Medulla oblongata (tissue), 1 donor: ENCODE measurements around the gene MYOCD.
"Not testable (repeated sequence)": the region's sequence is repeated elsewhere in the genome, so short reads cannot be mapped to it uniquely, and the experiment has no call there.

Source experiments
- DNase-seq: peaks from one replicate; pipeline ENCODE4 v3.0.0-alpha.2; 2015; ENCODE audit errors: extremely low spot score

Gene MYOCD, protein sequence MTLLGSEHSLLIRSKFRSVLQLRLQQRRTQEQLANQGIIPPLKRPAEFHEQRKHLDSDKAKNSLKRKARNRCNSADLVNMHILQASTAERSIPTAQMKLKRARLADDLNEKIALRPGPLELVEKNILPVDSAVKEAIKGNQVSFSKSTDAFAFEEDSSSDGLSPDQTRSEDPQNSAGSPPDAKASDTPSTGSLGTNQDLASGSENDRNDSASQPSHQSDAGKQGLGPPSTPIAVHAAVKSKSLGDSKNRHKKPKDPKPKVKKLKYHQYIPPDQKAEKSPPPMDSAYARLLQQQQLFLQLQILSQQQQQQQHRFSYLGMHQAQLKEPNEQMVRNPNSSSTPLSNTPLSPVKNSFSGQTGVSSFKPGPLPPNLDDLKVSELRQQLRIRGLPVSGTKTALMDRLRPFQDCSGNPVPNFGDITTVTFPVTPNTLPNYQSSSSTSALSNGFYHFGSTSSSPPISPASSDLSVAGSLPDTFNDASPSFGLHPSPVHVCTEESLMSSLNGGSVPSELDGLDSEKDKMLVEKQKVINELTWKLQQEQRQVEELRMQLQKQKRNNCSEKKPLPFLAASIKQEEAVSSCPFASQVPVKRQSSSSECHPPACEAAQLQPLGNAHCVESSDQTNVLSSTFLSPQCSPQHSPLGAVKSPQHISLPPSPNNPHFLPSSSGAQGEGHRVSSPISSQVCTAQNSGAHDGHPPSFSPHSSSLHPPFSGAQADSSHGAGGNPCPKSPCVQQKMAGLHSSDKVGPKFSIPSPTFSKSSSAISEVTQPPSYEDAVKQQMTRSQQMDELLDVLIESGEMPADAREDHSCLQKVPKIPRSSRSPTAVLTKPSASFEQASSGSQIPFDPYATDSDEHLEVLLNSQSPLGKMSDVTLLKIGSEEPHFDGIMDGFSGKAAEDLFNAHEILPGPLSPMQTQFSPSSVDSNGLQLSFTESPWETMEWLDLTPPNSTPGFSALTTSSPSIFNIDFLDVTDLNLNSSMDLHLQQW

DNA sequence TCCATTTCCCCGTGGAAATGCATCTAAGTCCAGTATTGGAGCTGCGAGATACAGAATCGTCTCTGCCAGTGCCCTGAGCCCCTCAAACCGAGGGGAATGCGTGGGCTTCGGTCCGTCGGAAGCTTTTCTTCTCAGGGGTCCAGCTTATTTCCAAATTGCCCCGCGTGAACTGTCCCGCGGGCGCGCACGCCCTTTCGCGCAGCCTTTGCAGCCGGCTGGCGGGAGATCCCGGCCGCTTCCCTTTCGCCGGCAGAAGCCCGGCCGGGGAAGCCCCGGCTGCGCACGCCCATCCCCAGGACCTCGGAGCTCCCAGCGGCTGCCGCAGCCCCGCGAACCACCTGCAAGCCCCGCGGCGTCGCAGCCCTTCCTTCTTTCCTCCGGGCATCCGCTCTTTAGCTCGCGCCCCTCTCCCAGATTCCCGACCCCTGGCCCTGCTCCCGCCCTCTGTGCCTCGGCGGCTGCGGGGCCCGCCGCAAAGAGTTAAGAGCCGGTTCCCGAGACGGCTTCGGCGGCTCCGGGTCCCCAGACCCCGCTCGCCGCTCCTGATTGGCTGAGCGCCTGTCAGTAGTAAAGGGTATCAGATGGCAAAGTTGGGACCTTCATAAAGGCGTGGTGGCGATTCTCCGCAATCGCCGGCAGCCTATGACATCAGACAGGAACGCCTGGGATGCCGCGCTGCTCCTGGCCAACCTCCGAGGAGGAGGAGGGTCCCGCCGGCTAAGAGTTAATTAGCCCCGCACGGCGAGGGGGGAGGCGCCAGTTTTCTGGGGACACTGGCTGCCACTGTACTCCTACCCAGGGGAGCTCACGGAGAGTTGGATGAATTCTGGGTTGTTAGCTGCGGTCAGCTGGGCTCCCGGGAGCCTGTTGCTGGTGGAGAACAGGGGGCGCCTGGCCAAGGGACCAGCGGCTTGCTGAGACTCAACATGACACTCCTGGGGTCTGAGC lies at the start of gene MYOCD:
Gene MYOCD, plus strand, starts transcription at position 628 of the 948 bp plus-strand sequence. Its CDS starts 299 bp downstream, at position 927.
- DNase-seq = no peak

DNA sequence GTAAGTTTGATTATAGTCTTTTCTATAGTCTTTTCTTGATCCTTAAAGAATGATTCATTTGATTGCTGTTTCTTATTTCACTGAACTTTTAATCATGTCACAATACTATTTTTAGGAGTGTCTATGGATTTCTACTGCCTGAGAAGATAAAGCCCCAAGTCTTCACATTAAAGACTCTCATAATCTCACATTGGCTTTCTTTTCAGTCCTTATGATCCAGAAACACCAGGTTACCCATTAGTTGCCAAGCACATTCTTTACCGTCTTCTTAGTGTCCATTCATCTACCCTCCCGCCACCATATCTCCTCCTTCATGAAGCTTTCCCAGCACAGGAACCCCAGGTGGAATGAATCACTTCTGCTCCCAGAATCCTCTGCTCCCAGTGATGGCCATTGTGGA lies 49.5 kb upstream of the MYOCD start:
- no peak for DNase-seq

DNA sequence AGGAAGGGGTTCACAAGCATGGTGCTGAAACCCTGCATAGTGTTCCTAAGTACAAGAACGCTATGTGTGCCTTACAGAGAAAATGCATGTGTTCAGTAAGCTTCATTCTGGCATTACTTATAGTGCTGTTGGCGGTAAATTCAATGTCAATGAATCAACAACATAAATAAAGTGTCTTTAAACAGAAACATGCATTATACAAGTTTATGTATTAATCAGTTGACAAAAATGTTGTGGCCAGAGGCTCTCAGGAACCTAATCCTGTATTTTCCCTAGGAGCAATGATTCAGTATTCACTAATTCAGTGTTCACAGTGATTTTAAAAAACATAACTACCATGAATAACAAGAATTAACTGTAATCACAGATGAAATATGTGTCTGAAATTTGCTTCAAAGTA lies 47.1 kb upstream of the MYOCD start:
- DNase-seq = no peak

DNA sequence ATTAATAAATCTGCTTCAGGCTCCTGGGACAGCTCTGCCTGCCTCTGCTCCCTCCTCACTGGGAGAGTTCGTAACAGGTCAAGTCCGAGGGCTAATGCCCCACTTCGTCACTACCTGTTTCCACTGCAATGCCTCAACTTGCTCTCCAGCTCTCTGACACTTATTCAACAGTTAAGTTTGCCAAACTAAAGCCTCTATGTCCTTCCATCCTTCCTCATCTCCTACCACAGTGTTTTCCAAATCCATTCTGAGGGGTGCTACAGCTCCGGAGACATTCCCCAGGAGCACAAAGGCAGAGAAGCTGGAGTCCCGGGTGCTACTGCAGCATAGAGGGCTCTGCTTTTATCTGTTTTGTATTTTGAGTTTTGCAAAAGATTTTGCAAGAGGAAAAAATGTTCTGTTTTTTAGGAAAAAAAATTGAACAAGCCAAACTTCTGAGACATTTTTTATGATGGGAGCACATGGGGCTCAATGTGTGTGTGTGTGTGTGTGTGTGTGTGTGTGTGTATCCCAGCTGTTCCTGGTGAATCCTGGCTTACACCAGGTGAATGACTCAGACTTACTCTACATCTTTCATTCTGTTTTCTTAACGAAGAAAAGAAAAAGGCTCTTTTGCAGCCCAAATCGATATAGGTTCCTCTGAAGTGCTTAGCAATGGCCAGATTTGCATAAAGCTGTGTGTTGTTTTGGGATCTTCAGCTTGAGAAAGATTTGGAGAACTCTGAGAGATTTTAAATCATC lies 46.1 kb upstream of the MYOCD start:
- no peak for DNase-seq

DNA sequence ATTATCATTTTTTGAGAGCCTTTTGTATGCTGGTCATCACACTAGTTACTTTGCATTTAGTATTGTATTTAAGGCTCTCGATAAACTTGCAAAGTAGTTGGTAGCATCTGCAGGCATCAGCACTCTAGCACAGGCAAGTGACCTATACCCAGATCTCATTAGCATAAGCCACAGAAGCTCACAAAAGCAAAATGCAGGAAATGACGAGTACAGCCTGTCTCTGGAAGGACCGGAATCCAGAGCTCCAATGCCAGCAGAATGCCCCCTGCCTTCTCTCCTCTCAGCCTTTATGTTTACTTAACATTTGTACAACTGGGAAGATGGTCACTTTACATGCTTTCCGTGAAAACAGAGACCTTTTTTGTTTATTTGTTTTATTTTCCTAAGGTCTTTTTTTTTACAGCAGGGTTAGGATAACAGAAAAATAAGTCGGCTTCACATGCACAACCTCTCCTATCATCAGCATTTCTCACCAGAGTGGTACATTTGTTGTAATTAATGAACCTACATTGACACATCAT lies 45.4 kb upstream of the MYOCD start:
- no peak for DNase-seq

DNA sequence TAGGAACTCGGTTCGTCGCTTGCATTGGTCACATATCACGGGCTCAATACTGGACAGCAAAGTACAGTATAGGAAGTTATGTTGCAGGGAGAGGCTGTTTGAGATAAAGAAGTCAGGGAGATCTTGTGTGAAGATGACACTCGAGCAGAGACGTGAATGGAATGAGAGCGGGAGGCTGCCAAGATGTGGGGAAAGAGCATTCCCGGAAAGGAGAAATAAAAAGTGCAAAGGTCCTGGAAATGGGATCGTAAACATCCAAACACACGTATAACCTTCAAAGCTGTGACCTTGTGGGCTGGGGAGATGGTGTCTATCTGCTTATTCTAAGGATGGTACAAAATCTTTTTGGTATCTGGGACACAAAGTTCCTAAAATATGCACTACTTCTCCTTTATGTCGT lies 43.0 kb upstream of the MYOCD start:
- DNase-seq = no peak

DNA sequence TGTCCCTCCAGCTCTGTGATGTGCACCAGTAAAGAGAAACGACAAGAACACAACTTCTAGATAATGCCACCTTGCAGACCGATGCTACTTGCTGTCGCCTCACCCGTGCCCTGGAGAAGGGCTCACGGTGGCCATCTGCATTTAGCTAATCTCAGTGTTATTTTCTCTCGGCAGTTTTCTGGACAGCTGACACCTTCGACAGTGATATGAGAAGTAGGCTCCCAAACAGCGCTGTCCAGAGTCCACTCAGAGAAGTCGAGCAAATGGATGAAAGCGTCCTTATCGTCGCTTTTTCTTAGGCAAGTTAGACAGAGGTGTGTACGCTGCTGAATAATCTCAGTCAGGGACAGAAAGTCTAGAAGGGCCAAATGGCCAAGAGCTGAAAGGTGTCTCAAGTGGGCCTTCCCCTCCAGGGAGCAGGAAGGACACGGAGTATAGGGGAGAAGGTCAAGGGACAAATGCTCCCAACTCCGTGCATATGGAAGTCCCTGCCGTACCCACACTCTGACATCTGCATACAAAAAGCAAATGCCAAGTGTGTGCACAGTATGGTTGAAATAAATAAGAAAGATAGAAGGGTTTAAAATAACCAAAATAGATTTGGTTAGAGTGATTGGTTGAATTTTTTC lies 42.4 kb upstream of the MYOCD start:
- no peak for DNase-seq

DNA sequence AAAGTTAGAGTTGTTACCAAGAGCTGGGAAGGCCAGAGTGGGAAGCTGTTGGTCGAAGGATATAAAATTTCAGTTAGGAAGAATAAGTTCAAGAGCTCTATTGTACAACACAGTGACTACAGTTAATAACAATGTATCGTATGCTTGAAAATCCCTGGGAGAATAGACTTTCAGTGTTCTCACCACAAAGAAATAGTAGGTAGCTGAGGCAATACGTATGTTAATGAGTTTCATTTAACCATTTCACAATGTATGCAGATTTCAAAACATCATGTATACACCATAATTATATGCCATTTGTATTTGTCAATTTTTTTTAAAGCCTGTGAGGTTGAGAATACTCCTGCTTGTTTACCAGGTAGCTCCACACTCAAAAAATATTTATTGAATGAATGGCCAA lies 41.5 kb upstream of the MYOCD start:
- DNase-seq = no peak

DNA sequence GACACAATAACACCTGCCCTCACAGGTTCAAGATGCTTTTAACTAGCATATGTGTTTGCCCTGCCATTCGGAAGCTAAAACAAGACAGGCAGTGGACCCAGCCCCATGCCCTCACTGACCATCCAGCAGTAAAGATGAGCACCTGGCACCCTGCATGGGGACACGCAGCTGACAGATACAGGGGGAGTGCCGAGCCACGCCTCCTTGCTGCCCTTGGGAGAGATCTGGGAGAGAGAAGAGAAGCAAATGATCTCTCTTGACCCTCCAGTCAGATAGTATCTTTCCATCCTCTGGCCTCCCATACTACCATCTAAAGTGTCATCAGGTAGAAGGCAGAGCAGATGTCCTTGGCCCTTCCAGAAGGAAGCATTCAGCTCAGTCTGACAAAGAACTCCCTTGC lies 40.6 kb upstream of the MYOCD start:
- no peak for DNase-seq

DNA sequence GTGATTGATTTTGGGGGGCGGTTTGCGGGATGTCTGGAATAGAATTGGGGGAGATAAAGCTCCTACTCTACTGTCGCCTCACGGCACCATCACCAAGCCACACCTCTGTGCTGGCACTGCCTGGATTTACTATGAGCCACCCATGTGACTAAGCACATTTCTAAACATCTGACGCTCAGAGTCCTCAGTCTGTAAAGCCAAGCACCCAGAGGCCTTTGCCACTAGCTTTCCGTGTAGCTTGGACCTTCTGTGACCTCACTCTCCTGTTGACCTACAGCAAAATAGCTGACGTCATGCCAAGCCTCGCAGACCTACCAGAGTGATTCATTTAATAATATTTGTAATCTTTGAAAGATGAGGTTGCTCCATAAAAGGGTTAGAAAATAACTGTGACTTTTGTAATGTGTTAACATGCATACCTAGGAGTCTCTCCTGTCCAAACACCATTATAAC lies 38.5 kb upstream of the MYOCD start:
- DNase-seq = no peak

DNA sequence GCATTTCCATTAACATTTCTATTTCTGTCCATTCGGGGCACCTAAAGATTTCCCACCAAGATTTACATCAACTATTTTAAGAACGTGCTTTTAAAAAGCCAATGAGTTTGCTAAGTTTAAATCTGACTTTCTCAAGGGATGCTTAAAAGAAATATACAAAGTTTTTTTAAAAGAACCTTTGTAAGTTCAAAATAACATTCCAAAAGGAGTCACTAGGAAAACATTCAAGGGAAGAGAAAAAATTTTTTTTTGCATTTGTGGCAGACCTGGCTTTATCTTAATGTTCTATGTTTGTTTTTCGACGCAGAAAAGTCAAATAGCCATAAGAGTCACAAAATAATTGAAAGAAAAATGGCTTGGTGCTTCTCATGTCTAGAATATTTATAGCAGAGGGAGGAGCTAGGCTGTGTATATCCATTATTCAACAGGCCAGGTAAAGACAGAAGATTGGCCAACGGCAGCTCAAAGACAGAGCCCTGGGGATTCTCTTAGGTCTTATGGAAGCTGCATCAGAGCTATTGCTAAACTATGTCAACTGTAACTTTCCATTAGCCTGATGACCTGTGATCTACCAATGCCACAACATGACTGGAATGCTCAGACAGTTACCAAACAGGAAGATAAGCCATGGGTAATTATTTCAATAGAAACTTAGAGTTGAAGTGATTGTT lies 37.8 kb upstream of the MYOCD start:
- no peak for DNase-seq

DNA sequence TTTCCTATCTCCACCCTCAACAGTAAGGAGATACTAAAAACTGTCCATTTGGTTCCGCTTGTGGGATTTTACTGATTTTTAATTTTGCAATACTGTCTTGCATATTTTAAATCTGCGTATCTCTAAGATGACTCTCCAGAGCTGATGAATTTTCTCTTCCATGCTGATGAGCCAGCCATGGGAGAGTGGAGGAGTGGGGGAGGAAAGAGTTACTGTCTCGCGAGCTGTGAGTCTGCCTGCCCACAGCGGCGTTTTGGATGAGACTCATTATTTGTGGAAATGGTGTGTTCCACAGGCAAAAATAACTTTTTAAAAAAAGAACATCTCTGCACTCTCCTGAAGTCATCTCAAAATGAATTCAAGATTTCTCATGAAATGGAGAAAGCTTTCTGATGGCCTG lies 34.6 kb upstream of the MYOCD start:
- DNase-seq = no peak

DNA sequence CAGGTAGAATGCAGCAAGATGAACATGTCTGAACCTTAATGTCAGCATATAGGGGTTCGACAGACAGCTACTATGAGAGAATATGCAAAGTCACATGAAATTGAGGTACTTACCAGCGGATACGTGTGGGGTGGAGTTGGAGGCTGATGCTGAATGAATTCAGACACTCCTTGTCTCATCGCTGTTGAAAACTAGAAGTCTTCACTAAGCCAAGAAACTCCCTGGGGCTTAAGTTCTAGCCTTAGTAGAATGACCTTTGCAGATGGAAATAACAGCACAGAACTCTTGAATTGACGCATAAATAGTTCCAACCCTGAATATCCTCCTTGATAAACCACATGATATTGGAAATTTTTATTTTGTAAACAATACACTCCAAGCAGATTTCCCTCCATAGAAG lies 32.9 kb upstream of the MYOCD start:
- DNase-seq = no peak

DNA sequence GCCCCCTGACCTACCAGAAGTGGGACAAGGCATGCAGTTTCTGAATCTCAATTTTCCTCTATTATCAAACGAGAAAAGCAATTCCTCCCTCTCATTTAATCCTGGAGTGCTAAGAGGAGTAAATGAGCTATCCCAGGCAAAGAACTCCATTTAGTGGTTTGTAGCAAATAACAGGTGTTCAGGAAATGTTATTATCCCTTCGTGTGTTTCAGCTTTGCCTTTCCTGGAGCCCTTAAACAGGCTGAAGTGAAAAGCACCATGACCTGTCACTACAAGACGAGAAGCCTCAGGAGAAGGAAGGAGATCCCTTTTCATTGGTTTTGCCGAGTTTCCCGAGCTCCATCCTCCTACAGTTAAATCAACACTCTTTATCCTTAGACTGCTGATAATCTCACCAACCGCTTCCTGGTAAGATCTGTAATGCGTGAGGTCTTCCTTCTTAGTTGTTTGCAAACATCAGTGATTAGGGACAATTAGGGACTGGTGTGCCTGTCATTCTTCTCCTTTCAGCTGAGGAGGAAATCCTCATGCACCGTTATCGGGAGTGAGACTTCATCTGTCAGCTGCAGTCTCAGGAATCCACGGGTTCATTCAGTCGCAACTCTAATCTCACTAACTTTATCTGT lies 30.8 kb upstream of the MYOCD start:
- no peak for DNase-seq

DNA sequence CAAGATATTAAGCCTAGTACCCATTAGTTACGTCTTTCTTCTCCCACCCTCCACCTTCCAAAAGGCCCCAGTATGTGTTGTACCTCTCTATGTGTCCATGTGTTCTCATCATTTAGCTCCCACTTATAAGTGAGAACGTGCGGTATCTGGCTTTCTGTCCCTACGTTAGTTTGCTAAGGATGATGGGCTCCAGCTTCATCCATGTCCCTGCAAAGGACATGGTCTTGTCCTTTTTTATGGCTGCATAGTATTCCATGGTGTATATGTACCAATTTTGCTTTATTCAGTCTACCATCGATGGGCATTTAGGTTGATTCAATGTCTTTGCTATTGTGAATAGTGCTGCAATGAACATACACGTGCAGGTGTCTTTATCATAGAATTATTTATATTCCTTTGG lies 29.7 kb upstream of the MYOCD start:
- not testable (repeated sequence) for DNase-seq

DNA sequence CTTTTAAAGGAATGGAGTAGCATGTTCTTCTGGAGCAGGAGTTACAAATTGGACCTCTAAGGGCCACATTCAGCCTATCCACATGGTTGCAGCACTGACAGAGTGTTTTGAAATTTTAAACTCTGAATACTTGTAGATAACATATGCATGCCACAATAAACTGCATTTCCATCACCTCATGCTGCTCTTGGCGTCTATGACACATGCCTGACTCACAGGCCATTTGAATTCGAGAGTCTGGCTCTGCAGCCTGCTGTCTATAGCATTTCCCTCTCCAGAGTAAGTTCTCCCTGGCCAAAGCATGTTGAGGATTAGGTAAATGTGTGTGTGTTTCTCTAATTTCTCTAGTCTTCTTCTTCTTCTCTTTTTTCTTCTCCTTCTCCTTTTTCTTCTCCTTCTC lies 28.7 kb upstream of the MYOCD start:
- DNase-seq = no peak

DNA sequence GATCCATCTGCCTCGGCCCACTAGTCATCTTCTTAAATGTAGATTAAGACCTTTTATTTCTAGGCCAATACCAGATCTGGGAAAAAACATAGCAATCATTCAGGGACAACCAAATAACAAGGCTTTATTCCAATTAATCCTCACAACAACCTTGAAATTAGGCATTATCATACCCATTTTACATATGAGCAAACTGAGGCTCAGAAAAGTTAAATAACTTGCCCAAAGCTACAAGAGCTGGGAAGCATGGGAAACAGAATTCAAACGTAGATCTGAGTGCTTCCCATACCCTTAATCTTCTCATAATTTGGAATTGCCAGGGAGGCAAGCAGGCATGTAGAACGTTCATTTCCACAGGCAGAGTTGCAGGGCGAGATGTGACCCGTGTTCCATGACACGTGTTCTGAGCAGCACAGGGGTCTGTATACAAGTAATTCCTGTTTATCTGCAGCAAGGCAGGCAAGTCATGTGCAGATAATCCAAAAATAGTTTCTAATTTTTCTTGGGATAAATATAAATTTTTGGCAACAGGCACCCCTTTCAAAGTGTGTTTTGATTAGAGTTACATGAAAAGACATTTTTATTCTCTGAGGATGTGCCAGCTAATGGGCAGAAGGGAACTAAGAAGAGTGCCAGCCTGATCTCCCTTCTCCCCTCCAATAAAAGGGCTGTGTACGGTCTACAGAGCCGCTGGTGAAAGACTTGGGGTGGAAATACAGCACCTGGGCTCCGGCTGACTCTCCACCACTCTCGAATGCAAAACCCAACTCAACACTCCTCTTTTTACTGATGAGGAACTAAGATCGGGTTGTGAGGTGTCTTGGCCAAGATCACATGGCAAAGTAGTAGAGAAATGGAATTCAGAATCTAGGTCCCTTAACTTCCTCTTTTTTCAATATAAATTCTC lies 27.7 kb upstream of the MYOCD start:
- no peak for DNase-seq

DNA sequence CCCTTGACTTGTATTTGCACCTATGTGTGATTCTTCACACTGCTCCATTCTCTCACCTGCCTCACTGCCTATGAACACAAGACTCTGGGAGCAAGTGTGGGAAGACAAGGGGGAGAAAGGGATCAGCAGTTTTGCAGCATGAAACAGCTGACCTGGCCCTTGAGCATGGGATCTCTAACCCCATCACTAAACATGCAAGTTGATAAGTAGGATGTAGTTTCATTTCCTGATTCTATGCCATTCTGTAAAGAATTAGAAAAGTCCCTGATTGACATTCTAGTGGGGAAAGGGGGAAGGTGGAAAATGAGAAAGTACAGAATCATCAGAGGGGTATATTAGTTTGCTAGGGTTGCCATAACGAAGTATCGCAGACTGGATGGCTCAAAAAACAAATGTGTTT lies 25.3 kb upstream of the MYOCD start:
- no peak for DNase-seq
